ENCODE data around the gene PEMT. TPM values are rescaled to one million over a fixed set of nuclear protein-coding genes. Genes with fewer than 3 reads are reported as not detected.

Gene PEMT
- total RNA-seq, 1 experiment from 2014 or later: 178 TPM

DNA sequence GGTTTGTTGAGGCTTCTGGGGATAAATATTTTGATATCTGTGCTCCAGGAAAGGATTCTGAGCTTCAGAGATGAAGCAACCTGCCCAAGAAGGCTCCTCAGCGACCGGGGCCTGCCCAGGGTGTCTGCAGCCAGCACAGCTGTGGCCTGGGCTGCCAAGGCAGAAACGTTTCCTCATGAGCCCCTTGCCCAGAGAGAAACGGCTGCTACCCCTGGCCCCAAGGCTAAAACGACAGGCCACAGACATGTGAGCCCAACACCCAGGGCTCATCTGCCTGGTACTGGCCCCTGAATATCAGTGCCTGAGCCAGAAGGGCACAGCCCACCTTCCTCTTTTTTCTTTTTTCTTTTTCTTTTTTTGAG is 49.9 kb downstream of the PEMT start:
- Histone ChIP-seq H4K20me1 (ENCODE audit: low read length) (no peaks in the 10 kb centered on the region), H3K4me2 (ENCODE audit: low read length) (no peak overlapping the region), H3K4me3 (ENCODE audit: low read length) (no peak overlapping the region), H3K27me3 (ENCODE audit: low read length) (no peaks in the 10 kb centered on the region), H3K79me2 (ENCODE audit: low read length) (no peaks in the 10 kb centered on the region), H3K9me3 (ENCODE audit: low read length) (no peaks in the 10 kb centered on the region), H3K27ac (ENCODE audit: low read length) (no peak overlapping the region), H2AFZ (ENCODE audit: low read length) (no peak overlapping the region), H3F3A (ENCODE audit: low read length, unreplicated experiment) (peaks cover 4% of the 10 kb centered on the region), H3K9ac (ENCODE audit: low read length) (no peak overlapping the region), H3K9me2 (replicated peaks; ENCODE audit: low read length) (no peaks in the 10 kb centered on the region), H3K4me1 (ENCODE audit: insufficient read depth, low read length) (peaks cover 20% of the 10 kb centered on the region), H3K36me3 (ENCODE audit: low read depth, low read length) (no peaks in the 10 kb centered on the region)
- DNase-seq (no peak), ATAC-seq (no peak)
- BruUV-seq (replicated peaks): no TSS peak
- intact Hi-C loops (cut with micrococcal nuclease): no loop called here
- ChIA-PET CTCF (no interaction called here), POLR2A (ENCODE audit: unreplicated experiment) (interaction anchor here (0.6 kb wide), 1 partner anchor 50 kb away, joined by 3 read pairs; no protein-coding TSS in a partner anchor)
- TF ChIP-seq EZH2phosphoT487 (IDR thresholded peaks at IDR 0.05; ENCODE audit: borderline replicate concordance, low read length): no peak
- TF ChIP-seq EZH2 (IDR thresholded peaks at IDR 0.05; ENCODE audit: low read length, unreplicated experiment): no peak
- TF ChIP-seq, protein P1, sequence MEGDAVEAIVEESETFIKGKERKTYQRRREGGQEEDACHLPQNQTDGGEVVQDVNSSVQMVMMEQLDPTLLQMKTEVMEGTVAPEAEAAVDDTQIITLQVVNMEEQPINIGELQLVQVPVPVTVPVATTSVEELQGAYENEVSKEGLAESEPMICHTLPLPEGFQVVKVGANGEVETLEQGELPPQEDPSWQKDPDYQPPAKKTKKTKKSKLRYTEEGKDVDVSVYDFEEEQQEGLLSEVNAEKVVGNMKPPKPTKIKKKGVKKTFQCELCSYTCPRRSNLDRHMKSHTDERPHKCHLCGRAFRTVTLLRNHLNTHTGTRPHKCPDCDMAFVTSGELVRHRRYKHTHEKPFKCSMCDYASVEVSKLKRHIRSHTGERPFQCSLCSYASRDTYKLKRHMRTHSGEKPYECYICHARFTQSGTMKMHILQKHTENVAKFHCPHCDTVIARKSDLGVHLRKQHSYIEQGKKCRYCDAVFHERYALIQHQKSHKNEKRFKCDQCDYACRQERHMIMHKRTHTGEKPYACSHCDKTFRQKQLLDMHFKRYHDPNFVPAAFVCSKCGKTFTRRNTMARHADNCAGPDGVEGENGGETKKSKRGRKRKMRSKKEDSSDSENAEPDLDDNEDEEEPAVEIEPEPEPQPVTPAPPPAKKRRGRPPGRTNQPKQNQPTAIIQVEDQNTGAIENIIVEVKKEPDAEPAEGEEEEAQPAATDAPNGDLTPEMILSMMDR (conservative IDR thresholded peaks at IDR 0.05; ENCODE audit: low read depth, low read length): no peak

DNA sequence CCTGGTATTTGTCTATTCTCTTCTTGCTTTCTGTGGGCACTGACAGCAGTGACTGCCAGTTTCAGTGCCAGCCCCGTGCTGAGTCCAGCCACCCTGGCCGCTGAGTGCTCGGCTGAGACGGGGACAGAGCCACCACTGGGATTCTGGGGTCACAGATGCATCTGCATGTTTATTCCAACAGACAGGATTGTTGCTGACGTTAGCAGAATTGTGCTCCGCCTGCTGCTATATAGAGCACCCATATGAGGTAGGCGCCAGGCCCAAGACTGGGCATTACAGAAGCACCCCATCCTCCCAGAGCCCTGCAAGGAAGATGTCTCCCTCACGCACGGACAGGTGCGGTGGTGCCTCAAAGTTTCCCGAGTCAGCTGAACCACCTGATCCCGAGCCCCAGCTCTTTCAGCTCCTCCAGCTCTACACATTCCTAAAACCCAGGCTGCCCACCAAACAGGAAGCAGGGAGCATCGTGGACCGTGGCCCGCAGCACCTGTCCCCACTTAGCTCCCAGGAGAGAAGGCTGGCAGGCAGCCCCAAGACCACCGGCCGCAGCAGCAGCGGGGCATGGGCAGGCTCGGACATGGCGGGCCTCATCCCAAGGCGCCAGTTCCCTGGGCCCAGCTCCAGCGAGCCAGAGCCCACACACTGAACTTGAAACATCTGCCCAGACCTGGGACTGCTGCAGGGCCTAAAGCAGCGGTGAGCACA is 50.4 kb downstream of the PEMT start:
- Histone ChIP-seq H4K20me1 (ENCODE audit: low read length) (no peaks in the 10 kb centered on the region), H3K4me3 (ENCODE audit: low read length) (no peak overlapping the region), H3K79me2 (ENCODE audit: low read length) (no peaks in the 10 kb centered on the region), H3K27ac (ENCODE audit: low read length) (no peak overlapping the region), H2AFZ (ENCODE audit: low read length) (no peak overlapping the region), H3K4me2 (ENCODE audit: low read length) (no peak overlapping the region), H3K27me3 (ENCODE audit: low read length) (no peaks in the 10 kb centered on the region), H3F3A (ENCODE audit: low read length, unreplicated experiment) (peaks cover 4% of the 10 kb centered on the region), H3K9me3 (ENCODE audit: low read length) (no peaks in the 10 kb centered on the region), H3K36me3 (ENCODE audit: low read depth, low read length) (no peaks in the 10 kb centered on the region), H3K4me1 (ENCODE audit: insufficient read depth, low read length) (peaks cover 20% of the 10 kb centered on the region), H3K9ac (ENCODE audit: low read length) (no peak overlapping the region), H3K9me2 (replicated peaks; ENCODE audit: low read length) (no peaks in the 10 kb centered on the region)
- ATAC-seq: no peak
- POLR2A ChIA-PET (ENCODE audit: unreplicated experiment): interaction anchor here (0.6 kb wide), 1 partner anchor 51 kb away, joined by 3 read pairs; no protein-coding TSS in a partner anchor
- DNase-seq: no peak
- TF ChIP-seq EZH2 (IDR thresholded peaks at IDR 0.05; ENCODE audit: low read length, unreplicated experiment) (no peak), EZH2phosphoT487 (IDR thresholded peaks at IDR 0.05; ENCODE audit: borderline replicate concordance, low read length) (no peak)
- TF ChIP-seq, protein P1 (conservative IDR thresholded peaks at IDR 0.05; ENCODE audit: low read depth, low read length): no peak
- CTCF ChIA-PET: no interaction called here
- BruUV-seq (replicated peaks): no TSS peak
- intact Hi-C loops (cut with micrococcal nuclease): no loop called here

DNA sequence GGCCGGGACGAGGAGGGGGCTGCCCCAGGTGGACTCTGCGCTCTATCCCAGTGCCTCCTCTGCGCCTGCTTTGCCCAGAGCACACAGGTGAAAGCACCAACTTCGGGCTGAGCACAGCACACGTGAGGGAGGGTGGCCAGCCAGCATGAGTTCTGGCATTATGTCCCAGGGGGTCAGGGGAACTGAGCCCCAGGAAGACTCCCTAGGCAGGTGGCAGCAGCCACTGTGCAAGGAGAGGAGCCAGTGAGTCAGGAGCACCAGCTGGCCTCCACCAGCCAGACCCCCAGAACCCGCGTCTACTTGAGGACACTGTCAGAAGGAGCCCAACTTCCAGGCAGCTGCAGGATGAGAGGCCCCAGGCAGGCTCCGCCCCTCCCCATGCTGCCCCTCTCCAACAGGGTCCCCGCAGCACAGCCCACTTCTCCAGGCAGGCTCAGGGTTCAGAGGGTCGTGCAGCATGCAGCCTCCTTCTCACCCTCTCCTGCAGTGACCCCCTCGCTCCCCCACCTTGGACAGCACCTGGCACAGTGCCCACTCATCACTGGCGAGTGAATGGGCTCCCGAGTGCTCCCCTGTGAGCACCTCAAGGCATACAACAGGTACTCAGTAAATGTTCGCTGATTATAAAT is 51.1 kb downstream of the PEMT start:
- Histone ChIP-seq H3F3A (ENCODE audit: low read length, unreplicated experiment) (peaks cover 4% of the 10 kb centered on the region), H3K4me1 (ENCODE audit: insufficient read depth, low read length) (peaks cover 20% of the 10 kb centered on the region), H4K20me1 (ENCODE audit: low read length) (no peaks in the 10 kb centered on the region), H3K4me3 (ENCODE audit: low read length) (no peak overlapping the region), H3K4me2 (ENCODE audit: low read length) (no peak overlapping the region), H3K9me2 (replicated peaks; ENCODE audit: low read length) (no peaks in the 10 kb centered on the region), H3K36me3 (ENCODE audit: low read depth, low read length) (no peaks in the 10 kb centered on the region), H3K27ac (ENCODE audit: low read length) (no peak overlapping the region), H3K79me2 (ENCODE audit: low read length) (no peaks in the 10 kb centered on the region), H3K9ac (ENCODE audit: low read length) (no peak overlapping the region), H3K9me3 (ENCODE audit: low read length) (no peaks in the 10 kb centered on the region), H3K27me3 (ENCODE audit: low read length) (no peaks in the 10 kb centered on the region), H2AFZ (ENCODE audit: low read length) (no peak overlapping the region)
- DNase-seq (no peak), ATAC-seq (no peak)
- POLR2A ChIA-PET (ENCODE audit: unreplicated experiment): no interaction called here
- intact Hi-C loops (cut with micrococcal nuclease): no loop called here
- CTCF ChIA-PET: no interaction called here
- TF ChIP-seq, protein P1 (conservative IDR thresholded peaks at IDR 0.05; ENCODE audit: low read depth, low read length): no peak
- TF ChIP-seq EZH2 (IDR thresholded peaks at IDR 0.05; ENCODE audit: low read length, unreplicated experiment) (no peak), EZH2phosphoT487 (IDR thresholded peaks at IDR 0.05; ENCODE audit: borderline replicate concordance, low read length) (no peak)
- BruUV-seq (replicated peaks): no TSS peak

Measured in PC-3 (cell line).